HEK293 (cell line): ENCODE data around the gene MLX.
A peak's percentile ranks its signal among the peaks of the same experiment; 100 is the strongest.

Experiments
- CTCF ChIA-PET: fragments of 350-600 bp; formaldehyde crosslinking; extraction: SDS; loops from one replicate; lab custom pipeline; 2021; ENCODE audit warnings: antibody characterized with exemption; lab: Yijun Ruan, JAX
- POLR2A ChIA-PET: fragments of 300-600 bp; formaldehyde crosslinking; extraction: SDS; loops from one replicate; lab custom pipeline; 2020; ENCODE audit warnings: antibody characterized with exemption, inconsistent platforms; lab: Yijun Ruan, JAX
- H3K27ac ChIP-seq: fragments of 200-500 bp; sonication (Bioruptor generic); 2 replicates; pipeline ENCODE4 v1.5.1; 2014; ENCODE audit warnings: low read depth, low read length, control low read depth, inconsistent platforms; ENCODE audit errors: extremely low read depth
- H3K36me3 ChIP-seq, 2 experiments: fragments of 200-500 bp in 1 of 2; sonication (Bioruptor generic) in 1 of 2; 1 replicate in 1 of 2; 2 replicates in 1 of 2; pipeline ENCODE4 v1.5.1; 2014 to 2017; ENCODE audit warnings: inconsistent platforms in 2 of 2, low read length in 2 of 2; ENCODE audit not compliant: control insufficient read depth in 2 of 2, insufficient read depth in 1 of 2
- H3K4me1 ChIP-seq: fragments of 200-500 bp; sonication (Bioruptor generic); 2 replicates; pipeline ENCODE4 v1.5.1; 2014; ENCODE audit warnings: mild to moderate bottlenecking, low read length, inconsistent platforms; ENCODE audit not compliant: control insufficient read depth, insufficient read depth
- H3K4me3 ChIP-seq: 2 replicates; pipeline ENCODE4 v1.5.1; 2011; ENCODE audit warnings: low read depth, mild to moderate bottlenecking, control low read depth, low read length, moderate library complexity
- H3K9me3 ChIP-seq: fragments of 200-500 bp; sonication (Bioruptor generic); 2 replicates; pipeline ENCODE4 v1.5.1; 2014; ENCODE audit warnings: low read depth, low read length, inconsistent platforms; ENCODE audit not compliant: control insufficient read depth, insufficient read depth
- HOXA7 ChIP-seq: sonication (generic); formaldehyde crosslinking; IDR thresholded peaks from 2 replicates; pipeline ENCODE4 v1.8.1; 2022; ENCODE audit warnings: missing genetic modification reagents, borderline replicate concordance
- HOXC10 ChIP-seq: sonication (generic); formaldehyde crosslinking; IDR thresholded peaks from 2 replicates; pipeline ENCODE4 v1.8.1; 2023; ENCODE audit warnings: mild to moderate bottlenecking, missing genetic modification reagents
- KLF8 ChIP-seq: fragments of 450-650 bp; formaldehyde crosslinking; IDR thresholded peaks from 2 replicates; pipeline ENCODE4 v1.5.1; 2016; ENCODE audit warnings: missing biosample characterization, missing genetic modification characterization
- ZNF112 ChIP-seq: fragments of 450-650 bp; formaldehyde crosslinking; IDR thresholded peaks from 2 replicates; pipeline ENCODE4 v1.5.0; 2017; ENCODE audit warnings: missing biosample characterization, missing genetic modification characterization
- ZNF121 ChIP-seq: fragments of 450-650 bp; formaldehyde crosslinking; IDR thresholded peaks from 2 replicates; pipeline ENCODE4 v1.5.1; 2016; ENCODE audit warnings: missing biosample characterization, missing genetic modification characterization
- ZNF157 ChIP-seq: fragments of 450-650 bp; formaldehyde crosslinking; IDR thresholded peaks from 2 replicates; pipeline ENCODE4 v1.5.1; 2016; ENCODE audit warnings: missing biosample characterization, missing genetic modification characterization
- ZNF221 ChIP-seq: fragments of 450-650 bp; formaldehyde crosslinking; IDR thresholded peaks from 2 replicates; pipeline ENCODE4 v1.5.1; 2017; ENCODE audit warnings: missing biosample characterization, missing genetic modification characterization, borderline replicate concordance
- ZNF600 ChIP-seq: fragments of 450-650 bp; formaldehyde crosslinking; IDR thresholded peaks from 2 replicates; pipeline ENCODE4 v1.5.1; 2016; ENCODE audit warnings: missing biosample characterization, missing genetic modification characterization
- ZNF707 ChIP-seq: fragments of 450-650 bp; formaldehyde crosslinking; IDR thresholded peaks from 2 replicates; pipeline ENCODE4 v1.5.1; 2016; ENCODE audit warnings: missing biosample characterization, missing genetic modification characterization
- ZSCAN30 ChIP-seq: fragments of 450-650 bp; IDR thresholded peaks from 2 replicates; pipeline ENCODE4 v1.5.1; 2018; ENCODE audit warnings: missing biosample characterization, mild to moderate bottlenecking, missing genetic modification characterization, moderate library complexity
- TF ChIP-seq, protein P1 (sequence below): fragments of 450-650 bp; formaldehyde crosslinking; IDR thresholded peaks from 2 replicates; pipeline ENCODE4 v1.5.1; 2016; ENCODE audit warnings: missing biosample characterization, missing genetic modification characterization
- TF ChIP-seq, protein P2 (sequence below): fragments of 450-650 bp; IDR thresholded peaks from 2 replicates; pipeline ENCODE4 v1.5.1; 2018; ENCODE audit warnings: missing biosample characterization, missing genetic modification characterization
- TF ChIP-seq, protein P3 (sequence below): fragments of 450-650 bp; formaldehyde crosslinking; IDR thresholded peaks from 2 replicates; pipeline ENCODE4 v1.5.1; 2016; ENCODE audit warnings: missing biosample characterization, missing genetic modification characterization

MLX gene

DNA sequence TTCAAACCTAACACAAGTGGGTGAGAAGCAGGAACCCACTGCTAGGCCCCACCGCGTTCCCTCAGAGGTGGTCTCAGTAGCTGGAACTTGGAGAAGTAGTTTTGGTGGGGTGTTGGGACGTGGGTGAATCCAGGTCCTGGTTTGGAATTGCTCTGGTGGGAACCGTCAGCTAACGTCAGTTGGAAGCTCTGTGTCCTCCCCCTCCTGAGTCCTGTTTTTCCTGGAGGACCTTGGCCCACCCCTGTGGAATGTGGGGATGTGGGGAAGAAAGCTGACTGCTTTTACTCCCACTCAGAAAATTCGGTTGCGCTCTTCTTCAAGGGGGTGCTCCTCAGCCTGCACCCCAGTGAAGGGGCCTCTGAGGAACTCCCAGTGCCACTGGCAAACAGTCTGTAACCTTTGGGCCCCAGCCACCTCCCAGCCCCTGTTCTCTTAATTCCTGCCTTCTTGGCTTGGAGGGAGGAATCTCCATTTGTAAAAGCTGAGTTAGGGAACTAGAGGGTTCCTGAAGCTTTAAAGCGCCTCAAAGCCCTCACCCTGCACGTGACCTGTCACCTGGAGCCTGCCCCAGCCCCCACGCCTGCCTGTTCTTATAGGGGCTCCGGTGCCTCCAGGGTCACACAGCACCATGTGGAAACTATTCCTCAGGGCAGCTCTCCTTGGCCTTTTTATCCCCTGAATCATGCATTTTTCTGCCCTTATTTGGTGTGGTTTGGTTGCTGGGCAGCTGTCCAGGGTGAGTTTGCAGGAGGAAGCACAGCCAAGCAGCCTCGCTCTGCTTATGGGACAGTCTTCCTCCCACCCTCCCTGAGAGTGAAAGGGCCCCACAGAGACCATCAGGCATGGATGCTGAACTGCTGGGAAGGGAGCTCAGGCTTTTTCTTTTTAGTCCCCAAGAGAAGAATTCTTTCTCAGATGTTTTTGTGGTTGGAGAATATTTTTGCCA is 47.1 kb upstream of the MLX start (continued):
- no peak for TF ChIP-seq ZNF221
- TF ChIP-seq ZNF600 (tag by site-specific recombination): peak; percentile 54; the same call in 1 of the 2 replicates
- TF ChIP-seq HOXA7 (CRISPR knock-in tag): no peak
- no peak for TF ChIP-seq ZNF112 (tag by site-specific recombination)

DNA sequence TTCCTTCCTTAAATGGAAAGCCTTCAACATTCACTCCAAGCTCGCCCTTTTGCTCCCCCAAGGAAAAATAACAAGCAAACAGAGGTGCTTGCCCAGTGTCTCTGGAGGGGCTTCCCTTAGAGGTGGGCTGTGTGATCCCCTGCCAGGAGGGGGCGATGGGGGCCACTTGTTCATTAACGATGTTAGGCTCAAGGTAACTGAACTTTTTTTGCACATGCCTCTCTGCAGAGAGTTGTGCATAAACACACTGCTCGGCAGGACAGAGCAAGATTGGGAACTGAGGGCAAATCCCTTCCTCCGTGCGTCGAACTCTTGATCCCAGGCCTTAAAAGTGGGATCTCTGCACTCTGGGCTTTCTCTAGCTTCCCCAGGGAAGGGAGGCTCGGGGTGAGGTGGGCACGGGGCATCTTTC is 46.4 kb upstream of the MLX start:
- Histone ChIP-seq H3K9me3 (no peaks in the 10 kb centered on the region), H3K4me1 (peaks cover 25% of the 10 kb centered on the region), H3K4me3 (no peak overlapping the region)
- POLR2A ChIA-PET: interaction anchor here (0.7 to 3.7 kb wide), 6 partner anchors 10 to 97 kb away, joined by 3 to 48 read pairs (median 8); partner anchors contain the start of genes CAVIN1 and NAGLU
- TF ChIP-seq ZNF707 (tag by site-specific recombination) (no peak), ZNF600 (tag by site-specific recombination) (peak; percentile 28; the same call in 1 of the 2 replicates), KLF8 (tag by site-specific recombination) (no peak), ZNF121 (no peak)
- TF ChIP-seq, protein P1, sequence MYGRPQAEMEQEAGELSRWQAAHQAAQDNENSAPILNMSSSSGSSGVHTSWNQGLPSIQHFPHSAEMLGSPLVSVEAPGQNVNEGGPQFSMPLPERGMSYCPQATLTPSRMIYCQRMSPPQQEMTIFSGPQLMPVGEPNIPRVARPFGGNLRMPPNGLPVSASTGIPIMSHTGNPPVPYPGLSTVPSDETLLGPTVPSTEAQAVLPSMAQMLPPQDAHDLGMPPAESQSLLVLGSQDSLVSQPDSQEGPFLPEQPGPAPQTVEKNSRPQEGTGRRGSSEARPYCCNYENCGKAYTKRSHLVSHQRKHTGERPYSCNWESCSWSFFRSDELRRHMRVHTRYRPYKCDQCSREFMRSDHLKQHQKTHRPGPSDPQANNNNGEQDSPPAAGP (tag by site-specific recombination): no peak
- TF ChIP-seq, protein P2, sequence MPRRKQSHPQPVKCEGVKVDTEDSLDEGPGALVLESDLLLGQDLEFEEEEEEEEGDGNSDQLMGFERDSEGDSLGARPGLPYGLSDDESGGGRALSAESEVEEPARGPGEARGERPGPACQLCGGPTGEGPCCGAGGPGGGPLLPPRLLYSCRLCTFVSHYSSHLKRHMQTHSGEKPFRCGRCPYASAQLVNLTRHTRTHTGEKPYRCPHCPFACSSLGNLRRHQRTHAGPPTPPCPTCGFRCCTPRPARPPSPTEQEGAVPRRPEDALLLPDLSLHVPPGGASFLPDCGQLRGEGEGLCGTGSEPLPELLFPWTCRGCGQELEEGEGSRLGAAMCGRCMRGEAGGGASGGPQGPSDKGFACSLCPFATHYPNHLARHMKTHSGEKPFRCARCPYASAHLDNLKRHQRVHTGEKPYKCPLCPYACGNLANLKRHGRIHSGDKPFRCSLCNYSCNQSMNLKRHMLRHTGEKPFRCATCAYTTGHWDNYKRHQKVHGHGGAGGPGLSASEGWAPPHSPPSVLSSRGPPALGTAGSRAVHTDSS (tag by site-specific recombination): no peak
- TF ChIP-seq, all 188 proteins: peak for 1
- CTCF ChIA-PET: interaction anchor here (0.6 to 4.4 kb wide), 26 partner anchors 10 to 766 kb away, joined by 3 to 66 read pairs (median 5); partner anchors contain the start of genes CAVIN1 and NAGLU
- H3K36me3 ChIP-seq: peaks cover 0 to 56% of the 10 kb centered on the region in 2 experiments; a peak in 1 of 3 replicates
- H3K27ac ChIP-seq: no peak overlapping the region

DNA sequence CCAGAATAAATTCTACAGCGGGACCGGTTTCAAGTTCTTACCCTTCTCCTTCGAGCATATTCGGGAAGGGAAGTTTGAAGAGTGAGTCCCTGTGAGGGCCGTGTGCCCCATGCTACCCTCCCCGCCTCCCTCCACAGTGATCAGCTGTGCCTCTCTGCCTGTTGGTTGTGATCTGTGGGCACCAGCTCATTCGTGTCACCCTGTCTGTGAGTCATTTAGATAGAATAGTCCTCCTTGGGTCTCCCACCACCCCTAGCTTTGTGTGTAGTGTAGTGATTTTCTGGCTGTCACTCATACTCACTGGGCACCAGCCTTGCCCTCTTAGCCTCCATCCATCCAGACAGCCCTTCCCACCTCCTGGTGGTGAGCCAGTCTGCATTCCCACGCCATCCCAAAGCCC is 45.9 kb upstream of the MLX start:
- POLR2A ChIA-PET: interaction anchor here (2.5 kb wide), 1 partner anchor 9 kb away, joined by 12 read pairs; no protein-coding TSS in a partner anchor
- no peaks in the 10 kb centered on the region for H3K9me3 ChIP-seq
- H3K4me3 ChIP-seq: no peak overlapping the region
- no peak overlapping the region for H3K27ac ChIP-seq
- peaks cover 25% of the 10 kb centered on the region for H3K4me1 ChIP-seq
- CTCF ChIA-PET: interaction anchor here (0.6 to 4.4 kb wide), 14 partner anchors 9 to 767 kb away, joined by 3 to 66 read pairs (median 5); partner anchors contain the start of gene NAGLU
- TF ChIP-seq HOXC10: no peak
- H3K36me3 ChIP-seq: peaks cover 0 to 53% of the 10 kb centered on the region in 2 experiments; a peak in 1 of 3 replicates

DNA sequence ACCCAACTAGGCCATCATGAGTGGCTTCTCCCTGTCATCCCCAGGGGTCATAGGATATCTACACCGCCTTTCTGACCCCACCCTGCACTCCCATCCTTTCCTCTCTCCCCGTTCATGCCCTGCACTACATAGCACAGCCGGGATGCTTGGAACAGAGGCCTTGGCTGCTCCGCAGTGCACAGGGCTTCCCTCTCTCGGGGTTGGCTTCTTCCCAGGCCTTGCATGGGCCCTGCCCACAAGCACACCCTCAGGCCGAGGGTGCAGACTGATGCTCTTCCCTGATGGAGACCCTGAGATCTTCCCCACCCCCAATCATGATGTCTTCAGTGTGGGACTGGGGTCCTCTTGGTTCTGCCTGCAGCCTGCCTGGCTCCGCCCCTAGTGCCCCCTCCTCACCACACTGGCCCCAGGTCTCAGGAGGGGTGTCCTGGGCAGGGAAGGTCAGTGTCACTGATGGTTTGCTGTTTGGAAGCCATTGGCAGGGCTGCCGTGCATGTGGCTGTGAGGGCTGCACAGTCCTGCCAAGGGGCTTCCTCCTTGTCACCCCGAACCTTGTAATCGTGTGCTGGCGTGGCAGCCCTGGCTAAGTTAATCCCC is 45.1 kb upstream of the MLX start:
- ChIA-PET POLR2A (interaction anchor here (2.5 kb wide), 1 partner anchor 8 kb away, joined by 12 read pairs; no protein-coding TSS in a partner anchor), CTCF (interaction anchor here (0.9 kb wide), 1 partner anchor 112 kb away, joined by 5 read pairs; no protein-coding TSS in a partner anchor)
- H3K9me3 ChIP-seq: no peaks in the 10 kb centered on the region
- H3K4me3 ChIP-seq: no peak overlapping the region
- peaks cover 25% of the 10 kb centered on the region for H3K4me1 ChIP-seq
- no peak overlapping the region for H3K27ac ChIP-seq
- peaks cover 0 to 46% of the 10 kb centered on the region in 2 experiments; a peak in 1 of 3 replicates for H3K36me3 ChIP-seq
- TF ChIP-seq ZNF157 (tag by site-specific recombination): no peak
- no peak for TF ChIP-seq ZSCAN30
- TF ChIP-seq, protein P3, sequence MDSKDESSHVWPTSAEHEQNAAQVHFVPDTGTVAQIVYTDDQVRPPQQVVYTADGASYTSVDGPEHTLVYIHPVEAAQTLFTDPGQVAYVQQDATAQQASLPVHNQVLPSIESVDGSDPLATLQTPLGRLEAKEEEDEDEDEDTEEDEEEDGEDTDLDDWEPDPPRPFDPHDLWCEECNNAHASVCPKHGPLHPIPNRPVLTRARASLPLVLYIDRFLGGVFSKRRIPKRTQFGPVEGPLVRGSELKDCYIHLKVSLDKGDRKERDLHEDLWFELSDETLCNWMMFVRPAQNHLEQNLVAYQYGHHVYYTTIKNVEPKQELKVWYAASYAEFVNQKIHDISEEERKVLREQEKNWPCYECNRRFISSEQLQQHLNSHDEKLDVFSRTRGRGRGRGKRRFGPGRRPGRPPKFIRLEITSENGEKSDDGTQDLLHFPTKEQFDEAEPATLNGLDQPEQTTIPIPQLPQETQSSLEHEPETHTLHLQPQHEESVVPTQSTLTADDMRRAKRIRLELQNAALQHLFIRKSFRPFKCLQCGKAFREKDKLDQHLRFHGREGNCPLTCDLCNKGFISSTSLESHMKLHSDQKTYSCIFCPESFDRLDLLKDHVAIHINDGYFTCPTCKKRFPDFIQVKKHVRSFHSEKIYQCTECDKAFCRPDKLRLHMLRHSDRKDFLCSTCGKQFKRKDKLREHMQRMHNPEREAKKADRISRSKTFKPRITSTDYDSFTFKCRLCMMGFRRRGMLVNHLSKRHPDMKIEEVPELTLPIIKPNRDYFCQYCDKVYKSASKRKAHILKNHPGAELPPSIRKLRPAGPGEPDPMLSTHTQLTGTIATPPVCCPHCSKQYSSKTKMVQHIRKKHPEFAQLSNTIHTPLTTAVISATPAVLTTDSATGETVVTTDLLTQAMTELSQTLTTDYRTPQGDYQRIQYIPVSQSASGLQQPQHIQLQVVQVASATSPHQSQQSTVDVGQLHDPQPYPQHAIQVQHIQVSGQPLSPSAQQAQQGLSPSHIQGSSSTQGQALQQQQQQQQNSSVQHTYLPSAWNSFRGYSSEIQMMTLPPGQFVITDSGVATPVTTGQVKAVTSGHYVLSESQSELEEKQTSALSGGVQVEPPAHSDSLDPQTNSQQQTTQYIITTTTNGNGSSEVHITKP (tag by site-specific recombination): peak; percentile 57
